ENCODE results near the gene MOXD1. TPM values are rescaled to one million over a fixed set of nuclear protein-coding genes. Genes with fewer than 3 reads are reported as not detected.

MOXD1 gene
- total and polyA plus RNA-seq, 2 of the 8 experiments (the other 6 are each of a cell fraction or from before 2014, with no cell fraction given): 1.6 to 3.5 TPM

GRCh38 chr6:132445201-132445951 is 44.1 kb upstream of the MOXD1 start (continued):
- no peak for TF ChIP-seq E2F6 (IDR thresholded peaks at IDR 0.05)
- TF ChIP-seq CBX8 (IDR thresholded peaks at IDR 0.05; ENCODE audit: borderline replicate concordance, low read depth, low read length): no peak
- TF ChIP-seq TBP (IDR thresholded peaks at IDR 0.05; ENCODE audit: low read depth, low read length): no peak
